Panc1 (cell line): ENCODE measurements around the gene ZMAT3. TPM values are rescaled to one million over a fixed set of nuclear protein-coding genes. Genes with fewer than 3 reads are reported as not detected.

ENCODE experiments used
- ATAC-seq: fragments of 200-7000 bp; cut with Tn5 transposase; 2 replicates; pipeline ENCODE4 v1.9.1; 2020; ENCODE audit warnings: mild to moderate bottlenecking, moderate library complexity
- BruUV-seq: library from RNA; stranded (reverse); fragments of 400-500 nt; replicated peaks from 2 replicates; lab custom pipeline; 2021; lab: Mats Ljungman, UMichigan
- CTCF ChIA-PET: fragments of 300-600 bp; sonication (Branson Sonifier 250); formaldehyde crosslinking; loops from one replicate; lab custom pipeline; 2022; ENCODE audit warnings: antibody characterized with exemption; lab: Charles Lee
- POLR2A ChIA-PET: fragments of 300-600 bp; sonication (Branson Sonifier 250); formaldehyde crosslinking; loops from one replicate; lab custom pipeline; 2022; ENCODE audit warnings: antibody characterized with exemption; lab: Charles Lee
- DNase-seq: peaks from one replicate; pipeline ENCODE4 v3.0.0-alpha.2; 2010; ENCODE audit warnings: low read depth, low spot score
- H3K27ac ChIP-seq: 2 replicates; pipeline ENCODE4 v1.5.1; 2011; ENCODE audit warnings: mild to moderate bottlenecking, low read length, inconsistent platforms
- H3K27me3 ChIP-seq: fragments of 200-500 bp; sonication (Bioruptor generic); 2 replicates; pipeline ENCODE4 v1.6.0; 2014; ENCODE audit warnings: low read length, inconsistent platforms; ENCODE audit not compliant: control insufficient read depth, insufficient read depth
- H3K36me3 ChIP-seq: fragments of 200-500 bp; sonication (Bioruptor generic); 2 replicates; pipeline ENCODE4 v1.5.1; 2014; ENCODE audit warnings: inconsistent platforms, mild to moderate bottlenecking, low read length, moderate library complexity; ENCODE audit not compliant: control insufficient read depth, insufficient read depth
- H3K4me1 ChIP-seq: 2 replicates; pipeline ENCODE4 v1.5.1; 2011; ENCODE audit warnings: inconsistent platforms, mild to moderate bottlenecking, low read length, moderate library complexity; ENCODE audit not compliant: control insufficient read depth, insufficient read depth
- H3K4me3 ChIP-seq, 2 experiments: 2 replicates each; pipeline ENCODE4 v1.5.1; 2011 to 2012; ENCODE audit warnings: low read depth in 2 of 2, low read length in 2 of 2, mild to moderate bottlenecking in 2 of 2, inconsistent platforms in 1 of 2, moderate library complexity in 1 of 2
- H3K9me3 ChIP-seq: fragments of 200-500 bp; sonication (Bioruptor generic); 2 replicates; pipeline ENCODE4 v1.5.1; 2014; ENCODE audit warnings: low read depth, mild to moderate bottlenecking, inconsistent platforms, low read length, moderate library complexity; ENCODE audit not compliant: control insufficient read depth, insufficient read depth
- POLR2AphosphoS5 ChIP-seq: IDR thresholded peaks from 2 replicates; pipeline ENCODE4 v1.6.1; 2012; ENCODE audit warnings: mild to moderate bottlenecking, low read depth, low read length, moderate library complexity
- SIN3A ChIP-seq: IDR thresholded peaks from 2 replicates; pipeline ENCODE4 v1.6.1; 2012; ENCODE audit warnings: low read depth, mild to moderate bottlenecking, low read length, moderate library complexity, borderline replicate concordance; ENCODE audit not compliant: insufficient read depth
- TCF7L2 ChIP-seq: IDR thresholded peaks from 2 replicates; pipeline ENCODE4 v1.6.1; 2011; ENCODE audit warnings: mild to moderate bottlenecking, low read depth, low read length, inconsistent platforms
- in situ Hi-C: cut with HindIII; loops from 2 replicates; pipeline ENCODE4 v1.10.0; 2016; ENCODE audit warnings: low sequenced_read_pairs, low pct_unique_long_range_greater_than_20kb
- intact Hi-C: fragments of 100-400 bp; cut with micrococcal nuclease; formaldehyde crosslinking; loops from one replicate; pipeline ENCODE4 v1.10.0; 2022; ENCODE audit not compliant: unreplicated experiment
- total RNA-seq: library from RNA; stranded (reverse); gene quantifications from one replicate; pipeline ENCODE4 v1.2.1, GENCODE V29; 2021; ENCODE audit not compliant: unreplicated experiment
- TF ChIP-seq, protein P1 (sequence below): fragments of 450-650 bp; IDR thresholded peaks from 2 replicates; pipeline ENCODE4 v1.5.1; 2017; ENCODE audit warnings: mild to moderate bottlenecking
- TF ChIP-seq, protein P2 (sequence below), 2 experiments: IDR thresholded peaks; 2 replicates each; pipeline ENCODE4 v1.6.1; 2011 to 2012; ENCODE audit warnings: low read depth in 2 of 2, control low read depth in 1 of 2, low read length in 1 of 2, mild to moderate bottlenecking in 1 of 2, moderate library complexity in 1 of 2; ENCODE audit not compliant: insufficient read depth in 1 of 2

The ZMAT3 gene
- total RNA-seq, 1 experiment from 2014 or later = 14.6 TPM

DNA sequence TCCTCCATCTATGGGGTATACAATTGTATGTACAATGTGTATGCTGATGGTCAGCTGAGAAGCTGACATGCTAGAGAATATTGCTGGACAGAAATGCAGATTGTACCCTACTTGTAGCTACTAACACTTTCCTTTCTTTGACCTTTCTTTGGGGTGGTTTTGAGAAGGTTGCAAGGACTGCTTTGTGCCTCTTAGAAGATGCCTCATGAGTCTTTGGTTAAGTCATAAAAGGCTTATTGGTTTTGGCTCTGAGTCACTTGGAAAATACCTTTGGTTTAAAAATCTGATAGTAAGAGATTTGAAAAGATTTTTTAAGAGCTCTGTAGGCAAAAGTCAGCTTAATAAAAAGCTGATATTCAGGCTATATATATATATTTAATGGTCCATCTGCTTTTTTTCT, 71.5 kb downstream of the ZMAT3 start:
- no peaks in the 10 kb centered on the region for H3K4me1 ChIP-seq
- ChIA-PET CTCF (no interaction called here), POLR2A (interaction anchor here (0.6 kb wide), 1 partner anchor 12 kb away, joined by 6 read pairs; no protein-coding TSS in a partner anchor)
- in situ Hi-C loops = no loop called here
- no peaks in the 10 kb centered on the region for H3K27me3 ChIP-seq
- H3K27ac ChIP-seq = no peak overlapping the region
- TF ChIP-seq, protein P1, sequence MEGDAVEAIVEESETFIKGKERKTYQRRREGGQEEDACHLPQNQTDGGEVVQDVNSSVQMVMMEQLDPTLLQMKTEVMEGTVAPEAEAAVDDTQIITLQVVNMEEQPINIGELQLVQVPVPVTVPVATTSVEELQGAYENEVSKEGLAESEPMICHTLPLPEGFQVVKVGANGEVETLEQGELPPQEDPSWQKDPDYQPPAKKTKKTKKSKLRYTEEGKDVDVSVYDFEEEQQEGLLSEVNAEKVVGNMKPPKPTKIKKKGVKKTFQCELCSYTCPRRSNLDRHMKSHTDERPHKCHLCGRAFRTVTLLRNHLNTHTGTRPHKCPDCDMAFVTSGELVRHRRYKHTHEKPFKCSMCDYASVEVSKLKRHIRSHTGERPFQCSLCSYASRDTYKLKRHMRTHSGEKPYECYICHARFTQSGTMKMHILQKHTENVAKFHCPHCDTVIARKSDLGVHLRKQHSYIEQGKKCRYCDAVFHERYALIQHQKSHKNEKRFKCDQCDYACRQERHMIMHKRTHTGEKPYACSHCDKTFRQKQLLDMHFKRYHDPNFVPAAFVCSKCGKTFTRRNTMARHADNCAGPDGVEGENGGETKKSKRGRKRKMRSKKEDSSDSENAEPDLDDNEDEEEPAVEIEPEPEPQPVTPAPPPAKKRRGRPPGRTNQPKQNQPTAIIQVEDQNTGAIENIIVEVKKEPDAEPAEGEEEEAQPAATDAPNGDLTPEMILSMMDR = no peak
- TF ChIP-seq POLR2AphosphoS5 = no peak
- no peak for TF ChIP-seq SIN3A
- no peak for TF ChIP-seq TCF7L2
- TF ChIP-seq, protein P2, sequence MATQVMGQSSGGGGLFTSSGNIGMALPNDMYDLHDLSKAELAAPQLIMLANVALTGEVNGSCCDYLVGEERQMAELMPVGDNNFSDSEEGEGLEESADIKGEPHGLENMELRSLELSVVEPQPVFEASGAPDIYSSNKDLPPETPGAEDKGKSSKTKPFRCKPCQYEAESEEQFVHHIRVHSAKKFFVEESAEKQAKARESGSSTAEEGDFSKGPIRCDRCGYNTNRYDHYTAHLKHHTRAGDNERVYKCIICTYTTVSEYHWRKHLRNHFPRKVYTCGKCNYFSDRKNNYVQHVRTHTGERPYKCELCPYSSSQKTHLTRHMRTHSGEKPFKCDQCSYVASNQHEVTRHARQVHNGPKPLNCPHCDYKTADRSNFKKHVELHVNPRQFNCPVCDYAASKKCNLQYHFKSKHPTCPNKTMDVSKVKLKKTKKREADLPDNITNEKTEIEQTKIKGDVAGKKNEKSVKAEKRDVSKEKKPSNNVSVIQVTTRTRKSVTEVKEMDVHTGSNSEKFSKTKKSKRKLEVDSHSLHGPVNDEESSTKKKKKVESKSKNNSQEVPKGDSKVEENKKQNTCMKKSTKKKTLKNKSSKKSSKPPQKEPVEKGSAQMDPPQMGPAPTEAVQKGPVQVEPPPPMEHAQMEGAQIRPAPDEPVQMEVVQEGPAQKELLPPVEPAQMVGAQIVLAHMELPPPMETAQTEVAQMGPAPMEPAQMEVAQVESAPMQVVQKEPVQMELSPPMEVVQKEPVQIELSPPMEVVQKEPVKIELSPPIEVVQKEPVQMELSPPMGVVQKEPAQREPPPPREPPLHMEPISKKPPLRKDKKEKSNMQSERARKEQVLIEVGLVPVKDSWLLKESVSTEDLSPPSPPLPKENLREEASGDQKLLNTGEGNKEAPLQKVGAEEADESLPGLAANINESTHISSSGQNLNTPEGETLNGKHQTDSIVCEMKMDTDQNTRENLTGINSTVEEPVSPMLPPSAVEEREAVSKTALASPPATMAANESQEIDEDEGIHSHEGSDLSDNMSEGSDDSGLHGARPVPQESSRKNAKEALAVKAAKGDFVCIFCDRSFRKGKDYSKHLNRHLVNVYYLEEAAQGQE (IDR thresholded peaks at IDR 0.05; ENCODE audit: insufficient read depth in 1 of 2, low read depth in 2 of 2, low read length in 1 of 2) = no peak
- H3K9me3 ChIP-seq = no peaks in the 10 kb centered on the region
- no TSS peak for BruUV-seq
- intact Hi-C loops = no loop called here
- no peak overlapping the region for H3K4me3 ChIP-seq
- H3K36me3 ChIP-seq = no peaks in the 10 kb centered on the region
- DNase-seq (no peak), ATAC-seq (no peak)

DNA sequence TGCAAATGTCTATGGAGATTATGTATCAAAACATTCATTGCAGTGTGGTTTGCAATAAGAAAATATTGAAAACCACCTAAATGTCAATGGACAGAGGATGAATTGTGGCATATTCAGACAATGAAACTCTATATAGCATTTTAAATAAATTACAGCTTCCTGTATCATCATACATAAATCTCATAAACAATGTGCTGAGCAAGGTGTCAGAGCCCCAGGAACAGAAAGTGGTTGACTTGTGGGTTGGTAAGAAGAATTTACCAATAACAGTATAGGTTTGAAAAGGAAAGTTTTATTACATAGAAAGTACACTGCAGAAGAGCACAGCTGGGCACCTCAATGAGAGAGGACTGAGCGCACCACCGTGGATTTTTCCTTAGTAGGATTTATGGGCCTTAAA, 75.2 kb downstream of the ZMAT3 start:
- Histone ChIP-seq H3K36me3 (no peaks in the 10 kb centered on the region), H3K4me1 (no peaks in the 10 kb centered on the region), H3K27ac (no peak overlapping the region), H3K4me3 (no peak overlapping the region), H3K27me3 (no peaks in the 10 kb centered on the region), H3K9me3 (no peaks in the 10 kb centered on the region)
- TF ChIP-seq SIN3A (no peak), POLR2AphosphoS5 (no peak), TCF7L2 (no peak)
- TF ChIP-seq, protein P2 (IDR thresholded peaks at IDR 0.05; ENCODE audit: insufficient read depth in 1 of 2, low read depth in 2 of 2, low read length in 1 of 2) = no peak
- TF ChIP-seq, protein P1 = no peak
- intact Hi-C loops (no loop called here), in situ Hi-C loops (no loop called here)
- no peak for DNase-seq
- POLR2A ChIA-PET = no interaction called here
- CTCF ChIA-PET = no interaction called here
- ATAC-seq = no peak
- BruUV-seq = no TSS peak
